Body of pancreas (tissue), 4 donors: ENCODE data around the gene SHANK3. TPM values are rescaled to one million over a fixed set of nuclear protein-coding genes. Genes with fewer than 3 reads are reported as not detected.

ENCODE experiments used
- ATAC-seq: fragments of 150-250 bp; one replicate; pipeline ENCODE4 v1.9.1; 2016
- DNase-seq, 4 donors: peaks; one replicate each; pipeline ENCODE4 v3.0.0-alpha.2; 2019
- H3K27ac ChIP-seq, 4 donors: fragments of 200-600 bp; sonication (generic); 1 replicate in 3 of 4; 2 replicates in 1 of 4; pipeline versions ENCODE4 v1.5.1 to v1.6.1; 2016 to 2019; ENCODE audit warnings: mild to moderate bottlenecking in 1 of 4, mixed read lengths in 1 of 4, moderate library complexity in 1 of 4
- H3K27me3 ChIP-seq, 2 donors: fragments of 200-600 bp; sonication (generic); one replicate each; pipeline ENCODE4 v1.6.0; 2016; ENCODE audit warnings: mild to moderate bottlenecking in 1 of 2
- H3K36me3 ChIP-seq, 2 donors: fragments of 200-600 bp; sonication (generic); replicated peaks in 1 of 2; 2 replicates each; pipeline ENCODE4 v1.5.1; 2016; ENCODE audit warnings: low read depth in 2 of 2; ENCODE audit not compliant: insufficient read depth in 1 of 2
- H3K4me1 ChIP-seq: fragments of 200-600 bp; sonication (generic); one replicate; pipeline ENCODE4 v1.6.0; 2016
- H3K4me3 ChIP-seq, 2 donors: fragments of 200-600 bp; sonication (generic); 1 replicate in 1 of 2; 2 replicates in 1 of 2; pipeline ENCODE4 v1.5.1; 2016 to 2019
- H3K9me3 ChIP-seq, 3 donors: fragments of 200-600 bp; sonication (generic); 1 replicate in 2 of 3; 2 replicates in 1 of 3; pipeline ENCODE4 v1.5.1; 2016
- POLR2A ChIP-seq, 3 donors: fragments of 450-650 bp; IDR thresholded peaks; one replicate each; pipeline ENCODE4 v1.6.1; 2016; ENCODE audit warnings: antibody characterized with exemption in 3 of 3, mild to moderate bottlenecking in 2 of 3
- WGBS, 2 donors: methylation state at CpG; one replicate each; pipeline ENCODE4 v1.1.5; 2017; 5-methylcytosine and 5-hydroxymethylcytosine counted together
- intact Hi-C: fragments of 100-400 bp; cut with DNase I; formaldehyde crosslinking; loops from one replicate; pipeline ENCODE4 v1.15.1; 2023
- total RNA-seq, 2 donors: library from RNA; depleted of rRNA; stranded (reverse); fragments of >200 nt; gene quantifications; one replicate each; pipeline ENCODE4 v1.1.0, GENCODE V29; 2016
- TF ChIP-seq, protein P1 (sequence below), 7 experiments: fragments of 450-650 bp in 4 of 7; fragments of 200-600 bp in 3 of 7; sonication (generic) in 3 of 7; IDR thresholded peaks; one replicate each; pipeline ENCODE4 v1.5.1; 2016 to 2019; ENCODE audit warnings: antibody characterized with exemption in 7 of 7

SHANK3 gene
- total RNA-seq, 2 donors from 2014 or later, result 6.0 to 15.5 TPM

DNA sequence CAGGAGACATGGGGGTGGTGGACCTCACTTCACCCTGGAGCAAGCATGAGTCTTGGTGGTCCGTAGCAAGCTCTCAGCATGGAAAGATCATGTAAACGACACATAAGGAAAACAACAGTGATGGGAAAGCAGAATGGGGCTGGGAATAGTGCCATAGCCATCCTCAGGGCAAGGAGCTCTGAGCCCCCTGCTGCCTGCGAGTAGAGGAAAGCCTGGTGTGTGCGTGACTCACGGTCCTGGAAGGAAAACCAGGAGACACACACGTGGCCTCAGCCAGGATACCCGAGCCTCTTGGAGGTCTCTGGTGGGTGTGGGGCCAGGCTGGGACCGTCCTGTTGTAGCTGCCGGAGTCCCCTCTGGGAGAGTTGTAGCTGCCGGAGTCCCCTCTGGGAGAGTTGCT is 12.4 kb downstream of the SHANK3 start:
- TF ChIP-seq, protein P1, sequence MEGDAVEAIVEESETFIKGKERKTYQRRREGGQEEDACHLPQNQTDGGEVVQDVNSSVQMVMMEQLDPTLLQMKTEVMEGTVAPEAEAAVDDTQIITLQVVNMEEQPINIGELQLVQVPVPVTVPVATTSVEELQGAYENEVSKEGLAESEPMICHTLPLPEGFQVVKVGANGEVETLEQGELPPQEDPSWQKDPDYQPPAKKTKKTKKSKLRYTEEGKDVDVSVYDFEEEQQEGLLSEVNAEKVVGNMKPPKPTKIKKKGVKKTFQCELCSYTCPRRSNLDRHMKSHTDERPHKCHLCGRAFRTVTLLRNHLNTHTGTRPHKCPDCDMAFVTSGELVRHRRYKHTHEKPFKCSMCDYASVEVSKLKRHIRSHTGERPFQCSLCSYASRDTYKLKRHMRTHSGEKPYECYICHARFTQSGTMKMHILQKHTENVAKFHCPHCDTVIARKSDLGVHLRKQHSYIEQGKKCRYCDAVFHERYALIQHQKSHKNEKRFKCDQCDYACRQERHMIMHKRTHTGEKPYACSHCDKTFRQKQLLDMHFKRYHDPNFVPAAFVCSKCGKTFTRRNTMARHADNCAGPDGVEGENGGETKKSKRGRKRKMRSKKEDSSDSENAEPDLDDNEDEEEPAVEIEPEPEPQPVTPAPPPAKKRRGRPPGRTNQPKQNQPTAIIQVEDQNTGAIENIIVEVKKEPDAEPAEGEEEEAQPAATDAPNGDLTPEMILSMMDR (IDR thresholded peaks at IDR 0.05), result no peak
- TF ChIP-seq POLR2A (IDR thresholded peaks at IDR 0.05), result no peak
- Histone ChIP-seq H3K4me3 (no peak overlapping the region), H3K27me3 (no peaks in the 10 kb centered on the region), H3K27ac (no peak overlapping the region), H3K36me3 (no peaks in the 10 kb centered on the region), H3K9me3 (no peaks in the 10 kb centered on the region), H3K4me1 (no peaks in the 10 kb centered on the region)
- intact Hi-C loops, result no loop called here
- 46 to 59% methylated on average over 8 to 9 of the region's 10 CpGs for WGBS, 2 donors
- ATAC-seq (no peak), DNase-seq (no peak)

DNA sequence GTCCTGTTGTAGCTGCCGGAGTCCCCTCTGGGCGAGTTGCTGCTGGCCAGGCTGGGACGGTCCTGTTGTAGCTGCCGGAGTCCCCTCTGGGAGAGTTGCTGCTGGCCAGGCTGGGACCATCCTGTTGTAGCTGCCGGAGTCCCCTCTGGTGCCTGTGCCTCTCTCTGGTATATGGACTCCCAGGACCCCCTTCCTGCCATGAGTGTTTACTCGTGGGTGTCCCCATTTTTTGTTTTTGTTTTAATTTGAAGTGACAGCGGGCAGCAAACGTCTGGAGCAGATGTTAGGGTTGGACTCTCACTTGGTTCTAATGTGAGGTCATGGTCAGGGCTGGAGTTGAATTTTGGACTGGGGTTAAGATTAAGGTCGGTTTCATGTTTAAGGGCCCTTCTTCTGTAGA is 14.2 kb downstream of the SHANK3 start:
- intact Hi-C loops, result no loop called here
- no peaks in the 10 kb centered on the region for H3K36me3 ChIP-seq
- 43 to 59% methylated on average over 5 to 9 of the region's 9 CpGs for WGBS, 2 donors
- TF ChIP-seq, protein P1 (IDR thresholded peaks at IDR 0.05), result no peak
- no peak for TF ChIP-seq POLR2A (IDR thresholded peaks at IDR 0.05)
- H3K27ac ChIP-seq, result no peak overlapping the region
- H3K9me3 ChIP-seq, result no peaks in the 10 kb centered on the region
- DNase-seq (no peak), ATAC-seq (no peak)
- H3K4me1 ChIP-seq, result no peaks in the 10 kb centered on the region
- H3K4me3 ChIP-seq, result no peak overlapping the region
- no peaks in the 10 kb centered on the region for H3K27me3 ChIP-seq

DNA sequence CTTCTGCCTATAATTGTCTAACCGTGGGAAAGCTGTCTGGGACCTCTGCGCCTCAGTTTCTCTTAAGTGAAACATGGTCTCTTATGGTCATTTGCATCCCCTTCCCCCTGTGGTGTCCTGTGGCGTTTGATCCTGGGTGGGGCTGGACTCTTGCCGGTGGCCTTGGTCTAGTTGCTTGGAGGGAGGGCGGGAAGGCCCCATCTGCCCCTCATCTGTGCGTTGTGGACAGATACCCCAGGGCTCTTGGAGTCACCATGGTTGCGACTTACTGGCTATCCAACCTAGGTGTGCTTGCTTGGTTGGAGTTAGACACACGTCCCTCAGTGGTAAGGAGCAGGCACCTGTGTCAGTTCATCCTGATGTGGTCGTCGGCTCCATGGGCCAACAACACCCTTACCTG is 15.2 kb downstream of the SHANK3 start:
- Histone ChIP-seq H3K9me3 (no peaks in the 10 kb centered on the region), H3K36me3 (no peaks in the 10 kb centered on the region), H3K4me3 (no peak overlapping the region), H3K4me1 (no peaks in the 10 kb centered on the region), H3K27me3 (no peaks in the 10 kb centered on the region), H3K27ac (no peak overlapping the region)
- intact Hi-C loops, result no loop called here
- DNase-seq, result no peak
- no peak for TF ChIP-seq POLR2A (IDR thresholded peaks at IDR 0.05)
- TF ChIP-seq, protein P1 (IDR thresholded peaks at IDR 0.05), result no peak
- WGBS, 2 donors, result 61 to 67% methylated on average over 6 to 10 of the region's 10 CpGs
- no peak for ATAC-seq

DNA sequence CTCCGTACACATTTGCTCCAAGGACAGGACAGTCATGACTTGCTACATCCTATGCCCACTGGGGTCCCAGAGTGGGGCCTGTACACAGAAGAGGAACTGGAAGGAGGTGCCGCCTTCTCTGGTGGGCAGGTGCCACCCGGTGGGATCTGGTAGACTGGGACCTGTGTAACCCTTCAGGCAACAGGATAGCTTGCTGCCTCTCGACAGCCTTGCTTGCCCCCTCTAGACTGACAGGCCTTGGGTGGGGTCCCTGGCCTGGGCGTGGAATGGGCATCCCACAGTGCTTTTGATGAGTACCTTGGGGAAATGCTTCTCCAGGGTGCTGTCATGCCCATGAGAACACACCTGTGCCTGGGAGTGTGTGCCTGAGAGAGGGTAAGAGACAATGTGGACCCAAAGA is 15.8 kb downstream of the SHANK3 start:
- Histone ChIP-seq H3K4me1 (no peaks in the 10 kb centered on the region), H3K27ac (no peak overlapping the region), H3K4me3 (no peak overlapping the region), H3K9me3 (no peaks in the 10 kb centered on the region), H3K27me3 (no peaks in the 10 kb centered on the region), H3K36me3 (no peaks in the 10 kb centered on the region)
- intact Hi-C loops, result no loop called here
- WGBS, 2 donors, result 67 to 86% methylated on average over 4 to 5 of the region's 5 CpGs
- no peak for ATAC-seq
- no peak for DNase-seq
- no peak for TF ChIP-seq POLR2A (IDR thresholded peaks at IDR 0.05)
- TF ChIP-seq, protein P1 (IDR thresholded peaks at IDR 0.05), result no peak

DNA sequence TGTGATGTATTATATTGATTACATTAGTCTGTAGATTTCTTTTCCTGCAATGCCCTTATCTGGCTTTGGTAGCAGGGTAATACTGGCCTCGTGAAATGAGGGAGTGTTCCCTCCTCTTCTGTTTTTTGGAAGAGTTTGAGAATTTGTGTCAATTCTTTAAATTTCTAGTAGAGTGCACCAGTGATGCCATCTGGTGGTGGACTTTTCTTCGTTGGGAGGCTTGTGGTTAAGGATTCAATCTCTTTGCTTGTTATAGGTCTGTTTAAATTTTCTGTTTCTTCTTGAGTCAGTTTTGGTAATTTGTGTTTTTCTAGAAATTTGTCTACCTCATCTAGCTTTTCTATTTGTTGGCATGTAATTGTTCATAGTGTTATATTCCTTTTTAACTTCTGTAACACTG is 18.9 kb downstream of the SHANK3 start:
- H3K9me3 ChIP-seq, result no peaks in the 10 kb centered on the region
- peak in 2 of 4 donors; percentile 12 to 32 for DNase-seq
- no peaks in the 10 kb centered on the region for H3K27me3 ChIP-seq
- peaks cover under 1% of the 10 kb centered on the region for H3K4me1 ChIP-seq
- TF ChIP-seq POLR2A (IDR thresholded peaks at IDR 0.05), result no peak
- TF ChIP-seq, protein P1 (IDR thresholded peaks at IDR 0.05), result peak in 4 of 7 experiments; percentile 17 to 36 (median 28)
- H3K27ac ChIP-seq, result no peak overlapping the region
- ATAC-seq, result no peak
- no peaks in the 10 kb centered on the region for H3K36me3 ChIP-seq
- intact Hi-C loops, result no loop called here
- H3K4me3 ChIP-seq, result no peak overlapping the region
- 19 to 24% methylated on average over 2 of the region's 2 CpGs for WGBS, 2 donors
